ENCODE data around the gene IFI16.
"Not testable (repeated sequence)": the region's sequence is repeated elsewhere in the genome, so short reads cannot be mapped to it uniquely, and the experiment has no call there.

IFI16 gene

DNA sequence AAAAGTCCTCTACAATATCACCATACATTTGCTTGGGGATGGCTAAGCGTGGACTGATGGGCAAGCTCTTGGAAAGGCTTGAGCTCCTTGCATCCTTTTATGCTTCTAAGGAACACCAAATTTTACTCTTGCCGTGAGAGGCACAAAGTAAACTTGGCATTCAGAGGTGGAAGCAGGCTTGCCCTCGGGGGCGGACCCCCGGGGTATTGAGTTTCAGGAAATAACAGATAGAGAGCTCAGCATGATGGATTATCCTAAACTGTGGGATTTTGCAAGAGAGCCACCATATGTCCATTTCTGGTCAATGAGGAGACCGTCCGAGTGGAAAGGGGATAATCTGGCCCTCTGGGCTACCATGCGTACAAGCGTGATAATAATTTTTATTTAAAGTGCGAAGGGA lies 14.0 kb downstream of the IFI16 start:
- peaks cover 99% of the 10 kb centered on the region for H3K79me2 ChIP-seq (ENCODE audit: insufficient read depth, low read length)

DNA sequence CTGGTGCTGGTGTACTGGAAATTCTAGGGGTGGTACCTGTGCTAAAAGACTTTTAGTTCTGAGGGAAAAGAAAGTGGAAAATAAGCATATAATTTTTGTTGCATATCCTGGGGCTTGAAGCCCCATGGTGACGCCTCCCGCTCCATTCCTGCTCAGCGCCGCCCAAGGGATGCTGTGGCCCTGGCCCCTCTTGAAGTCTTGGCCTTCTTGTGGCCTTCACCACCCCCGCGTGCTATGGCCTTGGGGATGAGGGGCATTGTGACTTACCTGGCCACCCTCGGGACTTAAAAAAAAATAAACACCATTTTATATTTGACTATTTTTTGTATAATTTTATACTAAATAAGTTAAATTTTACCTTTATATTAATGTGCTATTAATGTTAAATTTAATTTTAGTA lies 15.3 kb downstream of the IFI16 start:
- Histone ChIP-seq H3K4me1 (ENCODE audit: insufficient read depth, low read length) (peaks cover 54% of the 10 kb centered on the region), H3K36me3 (ENCODE audit: insufficient read depth, low read length) (peaks cover 95% of the 10 kb centered on the region), H2AFZ (ENCODE audit: low read depth, low read length) (no peak overlapping the region), H3K4me2 (ENCODE audit: insufficient read depth, low read length) (peak overlapping the region; percentile 41; the same call in 1 of the 2 replicates), H3K27me3 (ENCODE audit: insufficient read depth, low read length, poor library complexity) (no peaks in the 10 kb centered on the region), H3K9ac (ENCODE audit: low read depth, low read length) (no peak overlapping the region), H3K4me3 (ENCODE audit: low read depth in 1 of 2, low read length in 2 of 2) (no peak overlapping the region), H3K9me3 (ENCODE audit: insufficient read depth, low read length, severe bottlenecking) (no peaks in the 10 kb centered on the region), H3K79me2 (ENCODE audit: insufficient read depth, low read length) (peaks cover 100% of the 10 kb centered on the region), H3K27ac (ENCODE audit: low read length) (no peak overlapping the region), H4K20me1 (ENCODE audit: insufficient read depth, low read length) (peaks cover 60% of the 10 kb centered on the region)
- ATAC-seq (ENCODE audit: insufficient read depth, low read depth) = no peak; the same call in 2 of the 3 replicates
- TF ChIP-seq, protein P1, sequence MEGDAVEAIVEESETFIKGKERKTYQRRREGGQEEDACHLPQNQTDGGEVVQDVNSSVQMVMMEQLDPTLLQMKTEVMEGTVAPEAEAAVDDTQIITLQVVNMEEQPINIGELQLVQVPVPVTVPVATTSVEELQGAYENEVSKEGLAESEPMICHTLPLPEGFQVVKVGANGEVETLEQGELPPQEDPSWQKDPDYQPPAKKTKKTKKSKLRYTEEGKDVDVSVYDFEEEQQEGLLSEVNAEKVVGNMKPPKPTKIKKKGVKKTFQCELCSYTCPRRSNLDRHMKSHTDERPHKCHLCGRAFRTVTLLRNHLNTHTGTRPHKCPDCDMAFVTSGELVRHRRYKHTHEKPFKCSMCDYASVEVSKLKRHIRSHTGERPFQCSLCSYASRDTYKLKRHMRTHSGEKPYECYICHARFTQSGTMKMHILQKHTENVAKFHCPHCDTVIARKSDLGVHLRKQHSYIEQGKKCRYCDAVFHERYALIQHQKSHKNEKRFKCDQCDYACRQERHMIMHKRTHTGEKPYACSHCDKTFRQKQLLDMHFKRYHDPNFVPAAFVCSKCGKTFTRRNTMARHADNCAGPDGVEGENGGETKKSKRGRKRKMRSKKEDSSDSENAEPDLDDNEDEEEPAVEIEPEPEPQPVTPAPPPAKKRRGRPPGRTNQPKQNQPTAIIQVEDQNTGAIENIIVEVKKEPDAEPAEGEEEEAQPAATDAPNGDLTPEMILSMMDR (IDR thresholded peaks at IDR 0.05; ENCODE audit: borderline replicate concordance, extremely low read depth, low read length, poor library complexity, severe bottlenecking) = no peak
- TF ChIP-seq EZH2 (IDR thresholded peaks at IDR 0.05; ENCODE audit: borderline replicate concordance, low read depth, low read length, severe bottlenecking) = no peak
- DNase-seq = no peak

More for the DNA sequence above, 14.0 kb downstream of the IFI16 start:
- Histone ChIP-seq H3K9me3 (ENCODE audit: insufficient read depth, low read length, severe bottlenecking) (no peaks in the 10 kb centered on the region), H4K20me1 (ENCODE audit: insufficient read depth, low read length) (peaks cover 47% of the 10 kb centered on the region), H3K27me3 (ENCODE audit: insufficient read depth, low read length, poor library complexity) (no peaks in the 10 kb centered on the region), H3K9ac (ENCODE audit: low read depth, low read length) (no peak overlapping the region), H3K36me3 (ENCODE audit: insufficient read depth, low read length) (peaks cover 95% of the 10 kb centered on the region), H3K27ac (ENCODE audit: low read length) (no peak overlapping the region), H3K4me1 (ENCODE audit: insufficient read depth, low read length) (peaks cover 61% of the 10 kb centered on the region), H3K4me2 (ENCODE audit: insufficient read depth, low read length) (peak overlapping the region; percentile 13; the same call in 1 of the 2 replicates), H2AFZ (ENCODE audit: low read depth, low read length) (no peak overlapping the region), H3K4me3 (ENCODE audit: low read depth in 1 of 2, low read length in 2 of 2) (no peak overlapping the region)
- DNase-seq (no peak), ATAC-seq (ENCODE audit: insufficient read depth, low read depth) (no peak)
- TF ChIP-seq EZH2 (IDR thresholded peaks at IDR 0.05; ENCODE audit: borderline replicate concordance, low read depth, low read length, severe bottlenecking) = no peak
- TF ChIP-seq, protein P1 (IDR thresholded peaks at IDR 0.05; ENCODE audit: borderline replicate concordance, extremely low read depth, low read length, poor library complexity, severe bottlenecking) = no peak

DNA sequence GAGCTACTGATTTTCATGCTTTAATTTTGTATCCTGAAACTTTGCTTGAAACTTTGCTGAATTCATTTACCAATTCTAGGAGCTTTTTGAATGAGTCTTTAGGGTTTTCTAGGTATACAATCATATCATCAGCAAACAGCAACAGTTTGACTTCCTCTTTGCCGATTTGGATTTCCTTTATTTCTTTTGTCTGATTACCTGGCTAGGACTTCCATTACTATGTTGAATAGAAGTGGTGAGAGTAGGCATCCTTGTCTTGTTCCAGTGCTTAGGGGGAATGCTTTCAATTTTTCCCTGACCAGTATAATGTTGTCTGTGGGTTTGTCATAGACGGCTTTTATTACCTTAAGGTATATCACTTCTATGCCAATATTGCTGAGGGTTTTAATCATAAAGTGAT lies 17.1 kb downstream of the IFI16 start:
- H4K20me1 ChIP-seq (ENCODE audit: insufficient read depth, low read length) = peaks cover 73% of the 10 kb centered on the region
- H2AFZ ChIP-seq (ENCODE audit: low read depth, low read length); H3K9ac ChIP-seq (ENCODE audit: low read depth, low read length); H3K27me3 ChIP-seq (ENCODE audit: insufficient read depth, low read length, poor library complexity); H3K9me3 ChIP-seq (ENCODE audit: insufficient read depth, low read length, severe bottlenecking); H3K4me3 ChIP-seq (ENCODE audit: low read depth in 1 of 2, low read length in 2 of 2); DNase-seq; ATAC-seq (ENCODE audit: insufficient read depth, low read depth); H3K27ac ChIP-seq (ENCODE audit: low read length): not testable (repeated sequence)
- peaks cover 100% of the 10 kb centered on the region for H3K79me2 ChIP-seq (ENCODE audit: insufficient read depth, low read length)
- peaks cover 41% of the 10 kb centered on the region for H3K4me1 ChIP-seq (ENCODE audit: insufficient read depth, low read length)
- peak overlapping the region; percentile 37; the same call in 1 of the 2 replicates for H3K4me2 ChIP-seq (ENCODE audit: insufficient read depth, low read length)
- peaks cover 95% of the 10 kb centered on the region for H3K36me3 ChIP-seq (ENCODE audit: insufficient read depth, low read length)

DNA sequence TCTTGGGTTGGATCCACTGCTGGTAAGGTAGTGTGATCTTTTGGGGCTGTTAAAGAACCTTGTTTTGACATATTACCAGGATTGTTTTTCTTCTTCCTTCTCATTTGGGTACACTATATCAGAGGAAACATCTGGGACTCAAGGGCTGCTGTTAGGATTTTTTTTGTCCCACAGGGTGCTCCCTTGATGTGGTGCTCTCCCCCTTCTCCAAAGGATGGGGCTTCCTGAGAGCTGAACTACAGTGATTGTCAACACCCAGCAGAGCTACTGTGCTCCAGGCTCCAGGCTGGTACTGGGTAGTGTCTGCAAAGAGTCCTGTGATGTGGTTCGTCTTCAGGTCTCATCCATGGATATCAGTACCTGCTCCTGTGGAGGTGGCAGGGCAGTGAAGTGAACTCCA lies 20.6 kb downstream of the IFI16 start:
- Histone ChIP-seq H2AFZ (ENCODE audit: low read depth, low read length) (no peak overlapping the region), H3K4me3 (ENCODE audit: low read depth in 1 of 2, low read length in 2 of 2) (no peak overlapping the region), H3K9me3 (ENCODE audit: insufficient read depth, low read length, severe bottlenecking) (no peaks in the 10 kb centered on the region), H3K27ac (ENCODE audit: low read length) (0 out of 2 replicates have a peak overlapping the region, but pooled peaks have one; percentile 29), H3K4me2 (ENCODE audit: insufficient read depth, low read length) (no peak overlapping the region), H3K79me2 (ENCODE audit: insufficient read depth, low read length) (peaks cover 100% of the 10 kb centered on the region), H4K20me1 (ENCODE audit: insufficient read depth, low read length) (peaks cover 68% of the 10 kb centered on the region), H3K9ac (ENCODE audit: low read depth, low read length) (no peak overlapping the region), H3K4me1 (ENCODE audit: insufficient read depth, low read length) (peaks cover 19% of the 10 kb centered on the region; the same call in 1 of the 2 replicates), H3K36me3 (ENCODE audit: insufficient read depth, low read length) (peaks cover 99% of the 10 kb centered on the region), H3K27me3 (ENCODE audit: insufficient read depth, low read length, poor library complexity) (no peaks in the 10 kb centered on the region)
- TF ChIP-seq EZH2 (IDR thresholded peaks at IDR 0.05; ENCODE audit: borderline replicate concordance, low read depth, low read length, severe bottlenecking) = no peak
- TF ChIP-seq, protein P1 (IDR thresholded peaks at IDR 0.05; ENCODE audit: borderline replicate concordance, extremely low read depth, low read length, poor library complexity, severe bottlenecking) = no peak
- peak; percentile 73 for ATAC-seq (ENCODE audit: insufficient read depth, low read depth)
- peak; percentile 19 for DNase-seq

Data from DND-41 (cell line).